Ishikawa (cell line): Measurements from ENCODE around the gene TLN1.

ENCODE experiments used
- CEBPB ChIP-seq: IDR thresholded peaks from 2 replicates; pipeline ENCODE4 v1.6.1; 2012
- EGR1 ChIP-seq: IDR thresholded peaks from 2 replicates; pipeline ENCODE4 v1.6.1; 2012
- EP300 ChIP-seq: IDR thresholded peaks from 2 replicates; pipeline ENCODE4 v1.6.1; 2012; ENCODE audit warnings: borderline replicate concordance
- MAX ChIP-seq: IDR thresholded peaks from 2 replicates; pipeline ENCODE4 v1.6.1; 2012
- TAF1 ChIP-seq: IDR thresholded peaks from 2 replicates; pipeline ENCODE4 v1.6.1; 2012; ENCODE audit warnings: low read depth, mild to moderate bottlenecking
- TCF12 ChIP-seq: IDR thresholded peaks from 2 replicates; pipeline ENCODE4 v1.6.1; 2012; ENCODE audit warnings: low read depth

GRCh38 chr9:35774907-35775635, 43.1 kb upstream of the TLN1 start:
- TF ChIP-seq TAF1 (no peak), EP300 (no peak), TCF12 (no peak), EGR1 (no peak), CEBPB (no peak), MAX (no peak)
